CD4-positive, alpha-beta T cell (primary cell): Measurements from ENCODE around the gene CROCC. TPM values are rescaled to one million over a fixed set of nuclear protein-coding genes. Genes with fewer than 3 reads are reported as not detected.

Source experiments
- ATAC-seq: fragments of 200-7000 bp; cut with Tn5 transposase; one replicate; pipeline ENCODE4 v1.10.0; 2022; ENCODE audit warnings: mild to moderate bottlenecking; ENCODE audit not compliant: poor library complexity
- CTCF ChIA-PET: fragments of 350-600 bp; sonication (Branson Sonifier 250); formaldehyde crosslinking; loops from one replicate; lab custom pipeline; 2021; ENCODE audit warnings: antibody characterized with exemption, inconsistent platforms; lab: Charles Lee
- POLR2A ChIA-PET: fragments of 350-600 bp; sonication (Branson Sonifier 250); formaldehyde crosslinking; loops from one replicate; lab custom pipeline; 2021; ENCODE audit warnings: antibody characterized with exemption, inconsistent platforms; lab: Charles Lee
- DNase-seq, 14 experiments: peaks; one replicate each; pipeline ENCODE4 v3.0.0-alpha.2; 2013 to 2020; ENCODE audit warnings: mixed read lengths in 2 of 14
- H3K27ac ChIP-seq, 2 donors: one replicate each; pipeline versions ENCODE4 v1.5.1 to v1.7.0; 2013; ENCODE audit warnings: low read length in 2 of 2, low read depth in 1 of 2, mild to moderate bottlenecking in 1 of 2
- H3K27me3 ChIP-seq, 2 experiments: 1 replicate in 1 of 2; 2 replicates in 1 of 2; pipeline versions ENCODE4 v1.6.1 to v1.7.0; 2013; ENCODE audit warnings: low read length in 2 of 2, control low read depth in 1 of 2, mild to moderate bottlenecking in 1 of 2, moderate library complexity in 1 of 2; ENCODE audit not compliant: insufficient read depth in 2 of 2, control insufficient read depth in 1 of 2
- H3K36me3 ChIP-seq: one replicate; pipeline ENCODE4 v1.6.1; 2013; ENCODE audit warnings: low read length, control low read depth; ENCODE audit not compliant: insufficient read depth
- H3K4me1 ChIP-seq: one replicate; pipeline ENCODE4 v1.6.1; 2013; ENCODE audit warnings: low read length, control low read depth; ENCODE audit not compliant: insufficient read depth
- H3K4me3 ChIP-seq: one replicate; pipeline ENCODE4 v1.5.1; 2013; ENCODE audit warnings: mild to moderate bottlenecking, low read length, moderate library complexity
- H3K9me3 ChIP-seq, 2 experiments: 1 replicate in 1 of 2; 2 replicates in 1 of 2; pipeline versions ENCODE4 v1.6.1 to v1.7.0; 2013; ENCODE audit warnings: low read length in 2 of 2, mild to moderate bottlenecking in 2 of 2, control low read depth in 1 of 2, moderate library complexity in 1 of 2; ENCODE audit not compliant: control insufficient read depth in 1 of 2, insufficient read depth in 1 of 2
- H3K27ac Mint-ChIP-seq: one replicate; pipeline ENCODE4 v1.8.0; 2020; ENCODE audit warnings: mixed read lengths
- H3K27me3 Mint-ChIP-seq: one replicate; pipeline ENCODE4 v1.8.0; 2021; ENCODE audit warnings: mixed read lengths
- H3K36me3 Mint-ChIP-seq: one replicate; pipeline ENCODE4 v1.8.0; 2021; ENCODE audit warnings: low read depth, mixed read lengths
- H3K4me1 Mint-ChIP-seq: one replicate; pipeline ENCODE4 v1.8.0; 2021; ENCODE audit warnings: low read depth, mixed read lengths
- H3K4me3 Mint-ChIP-seq: one replicate; pipeline ENCODE4 v1.8.0; 2020; ENCODE audit warnings: mild to moderate bottlenecking, mixed read lengths
- H3K9me3 Mint-ChIP-seq: one replicate; pipeline ENCODE4 v1.8.0; 2020; ENCODE audit warnings: mixed read lengths
- CTCF ChIP-seq: fragments of 200-600 bp; IDR thresholded peaks from one replicate; pipeline ENCODE4 v1.8.0; 2022; ENCODE audit warnings: antibody characterized with exemption, mild to moderate bottlenecking
- intact Hi-C, 2 experiments: fragments of 100-400 bp; cut with DNase I in 1 of 2; cut with micrococcal nuclease in 1 of 2; formaldehyde crosslinking; loops; one replicate each; pipeline versions ENCODE4 v1.15.1 to v1.9.0; 2023 to 2025; cut with DNase I, micrococcal nuclease
- total RNA-seq, 174 experiments: library from RNA in 2 of 174; stranded (reverse) in 2 of 174; gene quantifications; one replicate each; pipeline ENCODE4 v1.2.3 and lab custom pipeline; 2021 to 2026

CROCC gene
- total RNA-seq, 2 experiments from 2014 or later = 47.4 to 49.7 TPM

- ChIA-PET POLR2A (no interaction called here), CTCF (no interaction called here)
- no peaks in the 10 kb centered on the region for H3K9me3 Mint-ChIP-seq
- ATAC-seq (no peak), DNase-seq (no peak)
- H3K27me3 Mint-ChIP-seq = peaks cover 21% of the 10 kb centered on the region
- H3K27me3 ChIP-seq = peaks cover 7 to 16% of the 10 kb centered on the region in 2 experiments
- H3K36me3 Mint-ChIP-seq = peaks cover 31% of the 10 kb centered on the region
- intact Hi-C loops = no loop called here
- no peaks in the 10 kb centered on the region for H3K9me3 ChIP-seq
- no peak for TF ChIP-seq CTCF
- H3K4me1 ChIP-seq = peaks cover 10% of the 10 kb centered on the region
- H3K36me3 ChIP-seq = peaks cover 24% of the 10 kb centered on the region
- H3K4me3 ChIP-seq = no peak overlapping the region
- peaks cover 9% of the 10 kb centered on the region for H3K4me1 Mint-ChIP-seq
- no peak overlapping the region for H3K4me3 Mint-ChIP-seq
- H3K27ac ChIP-seq = no peak overlapping the region
- H3K27ac Mint-ChIP-seq = no peak overlapping the region
These were observed 63.0 kb downstream of the CROCC start for GRCh38 chr1:16984717-16985116.

GRCh38 chr1:16986113-16986512, 64.4 kb downstream of the CROCC start:
- Mint-ChIP-seq H3K9me3 (no peaks in the 10 kb centered on the region), H3K4me1 (peaks cover 4% of the 10 kb centered on the region), H3K27ac (no peak overlapping the region), H3K36me3 (peaks cover 32% of the 10 kb centered on the region), H3K4me3 (no peak overlapping the region), H3K27me3 (peaks cover 16% of the 10 kb centered on the region)
- POLR2A ChIA-PET = no interaction called here
- Histone ChIP-seq H3K36me3 (peaks cover 29% of the 10 kb centered on the region), H3K4me1 (no peaks in the 10 kb centered on the region), H3K9me3 (no peaks in the 10 kb centered on the region), H3K4me3 (no peak overlapping the region), H3K27me3 (peaks cover 1 to 13% of the 10 kb centered on the region in 2 experiments), H3K27ac (no peak overlapping the region)
- DNase-seq (no peak), ATAC-seq (no peak)
- intact Hi-C loops = no loop called here
- TF ChIP-seq CTCF = no peak
- CTCF ChIA-PET = no interaction called here

- Mint-ChIP-seq H3K27me3 (peaks cover 11% of the 10 kb centered on the region), H3K36me3 (peaks cover 35% of the 10 kb centered on the region), H3K4me1 (no peaks in the 10 kb centered on the region), H3K9me3 (no peaks in the 10 kb centered on the region), H3K27ac (no peak overlapping the region), H3K4me3 (no peak overlapping the region)
- ATAC-seq (no peak), DNase-seq (no peak)
- ChIA-PET CTCF (no interaction called here), POLR2A (no interaction called here)
- Histone ChIP-seq H3K27me3 (peaks cover 0 to 8% of the 10 kb centered on the region in 2 experiments), H3K27ac (no peak overlapping the region), H3K4me3 (no peak overlapping the region), H3K9me3 (no peaks in the 10 kb centered on the region), H3K4me1 (no peaks in the 10 kb centered on the region), H3K36me3 (peaks cover 33% of the 10 kb centered on the region)
- intact Hi-C loops = no loop called here
- no peak for TF ChIP-seq CTCF
These were observed 64.8 kb downstream of the CROCC start for GRCh38 chr1:16986560-16986959.
